GM23248 (cell line): ENCODE results near the gene ZNF570.

Experiments
- EZH2 ChIP-seq: fragments of 200-600 bp; sonication (generic); IDR thresholded peaks from 2 replicates; pipeline ENCODE4 v1.6.1; 2018; ENCODE audit warnings: antibody characterized with exemption, mild to moderate bottlenecking; ENCODE audit not compliant: insufficient read depth, poor library complexity, severe bottlenecking
- EZH2phosphoT487 ChIP-seq: fragments of 200-600 bp; sonication (generic); IDR thresholded peaks from 2 replicates; pipeline ENCODE4 v1.6.1; 2018; ENCODE audit warnings: antibody characterized with exemption, moderate library complexity, mild to moderate bottlenecking, low read depth; ENCODE audit not compliant: insufficient read depth

GRCh38 chr19:37484406-37485168, 15.4 kb downstream of the ZNF570 start:
- TF ChIP-seq EZH2 (no peak), EZH2phosphoT487 (no peak)
